ENCODE data around the gene ARL6IP4. TPM values are rescaled to one million over a fixed set of nuclear protein-coding genes. Genes with fewer than 3 reads are reported as not detected.

Gene ARL6IP4
- polyA plus RNA-seq, 3 donors = 152 to 268 (median 167) TPM

DNA sequence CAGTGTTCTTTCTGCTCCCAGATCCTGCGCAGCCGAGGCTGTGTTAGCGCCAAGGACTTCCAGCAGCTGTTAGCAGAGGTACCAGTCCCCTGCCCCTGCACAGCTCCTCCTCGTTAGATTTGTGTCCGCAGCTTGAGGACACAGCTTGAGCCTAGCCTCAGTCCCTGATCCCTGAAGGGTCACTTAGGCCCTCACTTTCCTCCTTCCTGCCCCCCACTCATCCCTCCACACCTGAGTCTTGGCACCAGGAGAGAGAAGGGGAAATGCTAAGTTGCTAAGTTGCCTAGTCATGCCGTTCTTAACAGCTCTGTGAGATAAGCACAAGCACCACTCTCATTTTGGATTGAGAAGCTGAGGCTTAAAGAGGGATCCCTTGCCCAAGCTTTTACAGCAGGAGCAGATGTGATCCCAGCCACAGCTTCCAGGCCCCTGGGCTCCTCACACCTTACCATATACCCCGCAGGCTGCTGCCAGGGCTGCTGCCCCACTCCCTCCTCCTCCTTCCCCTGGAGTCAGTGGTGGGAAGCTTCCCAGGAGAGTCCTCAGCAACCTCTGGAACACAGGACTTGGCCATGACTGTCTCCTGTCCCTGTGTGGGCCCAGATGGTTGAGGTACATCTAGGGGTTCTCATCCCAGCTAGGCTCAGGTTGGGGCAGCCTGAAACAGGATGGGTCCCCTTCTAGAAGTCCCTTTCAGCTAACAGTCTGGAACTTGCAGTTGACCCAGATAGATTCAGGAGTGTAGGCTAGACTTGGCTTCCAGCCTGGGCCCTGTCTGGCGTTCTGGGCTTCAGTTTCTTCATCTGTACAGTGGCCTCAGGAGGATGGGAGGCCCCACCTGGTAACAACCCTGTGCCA lies 4.5 kb upstream of the ARL6IP4 start:
- Histone ChIP-seq H2AFZ (ENCODE audit: insufficient read depth, low read depth, low read length, poor library complexity, severe bottlenecking) (peak overlapping the region; percentile 99), H3K9me3 (replicated peaks in 1 of 2; ENCODE audit: control insufficient read depth in 1 of 2, insufficient read depth in 1 of 2, low read length in 2 of 2) (no peaks in the 10 kb centered on the region), H3K27me3 (ENCODE audit: control insufficient read depth in 2 of 2, insufficient read depth in 2 of 2, low read length in 2 of 2) (no peaks in the 10 kb centered on the region), H3K4me2 (replicated peaks; ENCODE audit: extremely low read depth, low read length, poor library complexity, severe bottlenecking) (peak overlapping the region; percentile 99), H3K27ac (ENCODE audit: low read depth in 1 of 2, low read length in 2 of 2) (peak overlapping the region; percentile 94 to 97), H3K79me2 (ENCODE audit: insufficient read depth, low read length) (peaks cover 56% of the 10 kb centered on the region), H3K4me1 (ENCODE audit: control insufficient read depth in 1 of 2, insufficient read depth in 2 of 2, low read length in 2 of 2) (peaks cover 36 to 44% of the 10 kb centered on the region in 2 donors), H4K20me1 (ENCODE audit: insufficient read depth, low read length) (peaks cover 16% of the 10 kb centered on the region), H3K9ac (ENCODE audit: insufficient read depth, low read length, poor library complexity, severe bottlenecking) (peak overlapping the region; percentile 96), H3K4me3 (replicated peaks in 1 of 3; ENCODE audit: low read depth in 2 of 3, low read length in 3 of 3) (peak overlapping the region; percentile 62 to 99 (median 84)), H3K36me3 (replicated peaks in 1 of 2; ENCODE audit: control insufficient read depth in 1 of 2, insufficient read depth in 2 of 2, low read length in 2 of 2) (peaks cover 5 to 12% of the 10 kb centered on the region in 2 donors)
- H3K27ac Mint-ChIP-seq = peak overlapping the region; percentile 97 to 100 (median 99)
- WGBS (ENCODE audit: insufficient coverage) = 12% methylated on average over 6 of the region's 8 CpGs
- no peak for DNase-seq
- no peaks in the 10 kb centered on the region for H3K9me3 Mint-ChIP-seq
- H3K36me3 Mint-ChIP-seq = peaks cover 4 to 10% of the 10 kb centered on the region in 2 donors
- TF ChIP-seq, protein P1, sequence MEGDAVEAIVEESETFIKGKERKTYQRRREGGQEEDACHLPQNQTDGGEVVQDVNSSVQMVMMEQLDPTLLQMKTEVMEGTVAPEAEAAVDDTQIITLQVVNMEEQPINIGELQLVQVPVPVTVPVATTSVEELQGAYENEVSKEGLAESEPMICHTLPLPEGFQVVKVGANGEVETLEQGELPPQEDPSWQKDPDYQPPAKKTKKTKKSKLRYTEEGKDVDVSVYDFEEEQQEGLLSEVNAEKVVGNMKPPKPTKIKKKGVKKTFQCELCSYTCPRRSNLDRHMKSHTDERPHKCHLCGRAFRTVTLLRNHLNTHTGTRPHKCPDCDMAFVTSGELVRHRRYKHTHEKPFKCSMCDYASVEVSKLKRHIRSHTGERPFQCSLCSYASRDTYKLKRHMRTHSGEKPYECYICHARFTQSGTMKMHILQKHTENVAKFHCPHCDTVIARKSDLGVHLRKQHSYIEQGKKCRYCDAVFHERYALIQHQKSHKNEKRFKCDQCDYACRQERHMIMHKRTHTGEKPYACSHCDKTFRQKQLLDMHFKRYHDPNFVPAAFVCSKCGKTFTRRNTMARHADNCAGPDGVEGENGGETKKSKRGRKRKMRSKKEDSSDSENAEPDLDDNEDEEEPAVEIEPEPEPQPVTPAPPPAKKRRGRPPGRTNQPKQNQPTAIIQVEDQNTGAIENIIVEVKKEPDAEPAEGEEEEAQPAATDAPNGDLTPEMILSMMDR (IDR thresholded peaks at IDR 0.05) = no peak
- H3K27me3 Mint-ChIP-seq (ENCODE audit: low read depth in 3 of 3) = no peaks in the 10 kb centered on the region
- H3K4me3 Mint-ChIP-seq = peak overlapping the region; percentile 97
- H3K4me1 Mint-ChIP-seq = peaks cover 35% of the 10 kb centered on the region
- intact Hi-C loops (cut with micrococcal nuclease) = loop anchor here (5.0 to 10.0 kb wide), 3 partner anchors 256 to 389 kb away; partner anchors contain the start of genes MPHOSPH9 (in 2 of the 2), MTRFR (in 2 of the 2) and SBNO1 (in 1 of the 2)

DNA sequence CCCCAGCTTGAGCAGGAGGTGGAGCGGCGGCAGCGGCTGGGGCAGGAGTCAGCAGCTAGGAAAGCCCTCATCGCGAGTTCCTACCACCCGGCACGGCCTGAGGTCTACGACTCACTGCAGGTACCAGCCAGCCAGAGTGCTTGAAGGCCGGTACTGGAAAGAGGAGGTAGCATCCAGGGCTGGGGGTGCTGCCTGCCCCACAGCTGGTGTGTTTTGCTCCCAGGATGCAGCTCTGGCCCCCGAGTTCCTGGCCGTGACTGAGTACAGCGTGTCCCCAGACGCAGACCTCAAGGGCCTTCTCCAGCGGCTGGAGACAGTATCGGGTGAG lies 3.9 kb upstream of the ARL6IP4 start:
- peak overlapping the region in 2 of 7 donors; percentile 97 to 99 for H3K27ac Mint-ChIP-seq
- TF ChIP-seq, protein P1 (IDR thresholded peaks at IDR 0.05) = no peak
- no peaks in the 10 kb centered on the region for H3K9me3 ChIP-seq (replicated peaks in 1 of 2; ENCODE audit: control insufficient read depth in 1 of 2, insufficient read depth in 1 of 2, low read length in 2 of 2)
- no peaks in the 10 kb centered on the region for H3K27me3 Mint-ChIP-seq (ENCODE audit: low read depth in 3 of 3)
- H3K36me3 Mint-ChIP-seq = peaks cover 4 to 12% of the 10 kb centered on the region in 2 donors
- H3K4me3 Mint-ChIP-seq = no peak overlapping the region
- DNase-seq = no peak
- no peak overlapping the region for H2AFZ ChIP-seq (ENCODE audit: insufficient read depth, low read depth, low read length, poor library complexity, severe bottlenecking)
- WGBS (ENCODE audit: insufficient coverage) = 91% methylated on average over 13 of the region's 15 CpGs
- H3K9me3 Mint-ChIP-seq = no peaks in the 10 kb centered on the region
- H3K9ac ChIP-seq (ENCODE audit: insufficient read depth, low read length, poor library complexity, severe bottlenecking) = no peak overlapping the region
- intact Hi-C loops (cut with micrococcal nuclease) = loop anchor here (5.0 to 10.0 kb wide), 3 partner anchors 256 to 388 kb away; partner anchors contain the start of genes MPHOSPH9 (in 2 of the 2), MTRFR (in 2 of the 2) and SBNO1 (in 1 of the 2)
- H3K4me2 ChIP-seq (replicated peaks; ENCODE audit: extremely low read depth, low read length, poor library complexity, severe bottlenecking) = peak overlapping the region; percentile 99
- H3K4me1 ChIP-seq (ENCODE audit: control insufficient read depth in 1 of 2, insufficient read depth in 2 of 2, low read length in 2 of 2) = peaks cover 41 to 50% of the 10 kb centered on the region in 2 donors
- peaks cover 5 to 12% of the 10 kb centered on the region in 2 donors for H3K36me3 ChIP-seq (replicated peaks in 1 of 2; ENCODE audit: control insufficient read depth in 1 of 2, insufficient read depth in 2 of 2, low read length in 2 of 2)
- no peaks in the 10 kb centered on the region for H3K27me3 ChIP-seq (ENCODE audit: control insufficient read depth in 2 of 2, insufficient read depth in 2 of 2, low read length in 2 of 2)
- peaks cover 62% of the 10 kb centered on the region for H3K79me2 ChIP-seq (ENCODE audit: insufficient read depth, low read length)
- H3K4me3 ChIP-seq (replicated peaks in 1 of 3; ENCODE audit: low read depth in 2 of 3, low read length in 3 of 3) = peak overlapping the region in 1 of 3 experiments; percentile 99
- peaks cover 22% of the 10 kb centered on the region for H4K20me1 ChIP-seq (ENCODE audit: insufficient read depth, low read length)
- H3K27ac ChIP-seq (ENCODE audit: low read depth in 1 of 2, low read length in 2 of 2) = peak overlapping the region; percentile 94 to 97
- peaks cover 39% of the 10 kb centered on the region for H3K4me1 Mint-ChIP-seq

Data from CD14-positive monocyte (primary cell).